GM21423 (cell line): Measurements from ENCODE around the gene FAM131A.

Source experiments
- ATAC-seq: cut with Tn5 transposase; IDR thresholded peaks from one replicate; pipeline ENCODE4 v1.9.1; 2021; ENCODE audit warnings: mild to moderate bottlenecking, moderate library complexity; ENCODE audit not compliant: unreplicated experiment

The FAM131A gene

GRCh38 chr3:184316792-184317191 is 20.6 kb upstream of the FAM131A start:
- ATAC-seq: no peak

- no peak for ATAC-seq
These were observed 20.2 kb upstream of the FAM131A start for GRCh38 chr3:184317201-184317600.

GRCh38 chr3:184320104-184320445 is 17.3 kb upstream of the FAM131A start:
- no peak for ATAC-seq

- ATAC-seq: no peak
These were observed 15.7 kb upstream of the FAM131A start for GRCh38 chr3:184321666-184322065.

- ATAC-seq: no peak
These were observed 14.5 kb upstream of the FAM131A start for GRCh38 chr3:184322731-184323487.

- no peak for ATAC-seq
These were observed 13.7 kb upstream of the FAM131A start for GRCh38 chr3:184323696-184324095.

GRCh38 chr3:184325269-184325668 is 12.1 kb upstream of the FAM131A start:
- ATAC-seq: no peak

GRCh38 chr3:184325715-184326369 is 11.6 kb upstream of the FAM131A start:
- no peak for ATAC-seq

- ATAC-seq: no peak
These were observed 10.2 kb upstream of the FAM131A start for GRCh38 chr3:184327171-184327570.

GRCh38 chr3:184328516-184328915 is 8.9 kb upstream of the FAM131A start:
- no peak for ATAC-seq

GRCh38 chr3:184332370-184333090 is 4.9 kb upstream of the FAM131A start:
- no peak for ATAC-seq

GRCh38 chr3:184333190-184333589 is 4.2 kb upstream of the FAM131A start:
- no peak for ATAC-seq

GRCh38 chr3:184333700-184334099 is 3.7 kb upstream of the FAM131A start:
- no peak for ATAC-seq

- no peak for ATAC-seq
These were observed 2.8 kb upstream of the FAM131A start for GRCh38 chr3:184334470-184335158.

- peak; percentile 1 for ATAC-seq
These were observed 2.1 kb upstream of the FAM131A start for GRCh38 chr3:184335291-184335660.

- peak; percentile 69 for ATAC-seq
These were observed 1.5 kb upstream of the FAM131A start for GRCh38 chr3:184335661-184336546.

- no peak for ATAC-seq
These were observed 627 bp upstream of the FAM131A start for GRCh38 chr3:184336547-184337398.

- no peak for ATAC-seq
These were observed 581 bp downstream of the FAM131A start for GRCh38 chr3:184337981-184338380.

- ATAC-seq: no peak
These were observed 1.1 kb downstream of the FAM131A start for GRCh38 chr3:184338511-184338945.
